GM10248 (cell line): Measurements from ENCODE around the gene FNDC3B.
A peak's percentile ranks its signal among the peaks of the same experiment; 100 is the strongest.

Experiments
- CTCF ChIA-PET: fragments of 300-600 bp; sonication (Branson Sonifier 250); formaldehyde crosslinking; extraction: SDS; loops from one replicate; lab custom pipeline; 2021; ENCODE audit warnings: antibody characterized with exemption; lab: Yijun Ruan, JAX
- POLR2A ChIA-PET: fragments of 350-650 bp; sonication (Branson Sonifier 250); formaldehyde crosslinking; extraction: SDS; loops from one replicate; lab custom pipeline; 2020; ENCODE audit warnings: antibody characterized with exemption; lab: Yijun Ruan, JAX
- DNase-seq: peaks from one replicate; pipeline ENCODE4 v3.0.0; 2012; ENCODE audit errors: extremely low spot score
- CTCF ChIP-seq: IDR thresholded peaks from 2 replicates; pipeline ENCODE4 v1.5.1; 2012; ENCODE audit warnings: mild to moderate bottlenecking, low read depth; ENCODE audit errors: extremely low read depth, missing control alignments, control extremely low read depth

The FNDC3B gene

GRCh38 chr3:172140499-172141391, 101.4 kb downstream of the FNDC3B start:
- no peak for DNase-seq
- TF ChIP-seq CTCF = no peak
- CTCF ChIA-PET = interaction anchor here (1.1 to 2.3 kb wide), 7 partner anchors 11 to 105 kb away, joined by 3 to 11 read pairs (median 5); no protein-coding TSS in a partner anchor
- POLR2A ChIA-PET = interaction anchor here (1.0 kb wide), 1 partner anchor 848 kb away, joined by 3 read pairs; no protein-coding TSS in a partner anchor

- CTCF ChIA-PET = interaction anchor here (0.7 to 2.3 kb wide), 9 partner anchors 8 to 40 kb away, joined by 3 to 6 read pairs (median 3); no protein-coding TSS in a partner anchor
- POLR2A ChIA-PET = no interaction called here
- TF ChIP-seq CTCF = no peak
- DNase-seq = peak; percentile 53
Measured at GRCh38 chr3:172142051-172142863, 102.9 kb downstream of the FNDC3B start.

GRCh38 chr3:172142864-172143451, 103.6 kb downstream of the FNDC3B start:
- ChIA-PET CTCF (interaction anchor here (1.0 to 2.1 kb wide), 3 partner anchors 9 to 12 kb away, joined by 3 to 6 read pairs (median 4); no protein-coding TSS in a partner anchor), POLR2A (no interaction called here)
- no peak for DNase-seq
- TF ChIP-seq CTCF = no peak

- CTCF ChIA-PET = interaction anchor here (0.6 to 2.1 kb wide), 2 partner anchors 11 to 76 kb away, joined by 3 to 4 read pairs; no protein-coding TSS in a partner anchor
- TF ChIP-seq CTCF = no peak
- DNase-seq = no peak
- POLR2A ChIA-PET = no interaction called here
Measured at GRCh38 chr3:172143739-172144497, 104.5 kb downstream of the FNDC3B start.

- POLR2A ChIA-PET = no interaction called here
- CTCF ChIA-PET = interaction anchor here (0.6 to 2.1 kb wide), 2 partner anchors 10 to 76 kb away, joined by 3 to 6 read pairs; no protein-coding TSS in a partner anchor
- TF ChIP-seq CTCF = no peak
- DNase-seq = no peak
Measured at GRCh38 chr3:172144601-172145000, 105.2 kb downstream of the FNDC3B start.
